ENCODE results near the gene TRIM29. TPM values are rescaled to one million over a fixed set of nuclear protein-coding genes. Genes with fewer than 3 reads are reported as not detected.

TRIM29 gene
- total RNA-seq, 1 experiment from 2014 or later: 38.5 TPM

DNA sequence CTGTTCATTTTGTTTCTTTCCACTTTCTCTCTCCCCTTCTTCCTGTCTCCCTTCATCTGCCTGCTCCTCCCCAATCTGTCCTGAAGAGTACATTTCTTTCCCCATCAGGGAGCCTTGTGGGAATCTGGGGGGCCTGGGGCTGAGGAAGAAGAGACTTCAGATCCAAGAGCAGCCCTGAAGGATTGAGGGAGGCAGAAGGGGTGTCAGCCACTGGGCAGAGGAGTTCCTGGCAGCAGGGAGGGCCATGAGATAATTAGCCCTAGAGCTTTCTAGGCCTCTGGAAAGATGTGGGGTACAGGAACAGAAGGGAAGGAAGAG, 48.5 kb upstream of the TRIM29 start:
- Histone ChIP-seq H3K9ac (ENCODE audit: low read length) (peak overlapping the region; percentile 39; the same call in 1 of the 2 replicates), H2AFZ (ENCODE audit: low read length) (no peak overlapping the region), H3K4me2 (ENCODE audit: low read length) (no peak overlapping the region), H3K27ac (ENCODE audit: low read length) (peak overlapping the region; percentile 46), H3K36me3 (ENCODE audit: low read depth, low read length) (no peaks in the 10 kb centered on the region), H4K20me1 (ENCODE audit: low read length) (no peaks in the 10 kb centered on the region), H3K9me2 (replicated peaks; ENCODE audit: low read length) (no peaks in the 10 kb centered on the region), H3K79me2 (ENCODE audit: low read length) (no peaks in the 10 kb centered on the region), H3K9me3 (ENCODE audit: low read length) (no peaks in the 10 kb centered on the region), H3K4me1 (ENCODE audit: insufficient read depth, low read length) (peaks cover 11% of the 10 kb centered on the region; the same call in 1 of the 2 replicates), H3K27me3 (ENCODE audit: low read length) (peaks cover 14% of the 10 kb centered on the region), H3F3A (ENCODE audit: low read length, unreplicated experiment) (no peaks in the 10 kb centered on the region), H3K4me3 (ENCODE audit: low read length) (no peak overlapping the region)
- TF ChIP-seq, protein P1, sequence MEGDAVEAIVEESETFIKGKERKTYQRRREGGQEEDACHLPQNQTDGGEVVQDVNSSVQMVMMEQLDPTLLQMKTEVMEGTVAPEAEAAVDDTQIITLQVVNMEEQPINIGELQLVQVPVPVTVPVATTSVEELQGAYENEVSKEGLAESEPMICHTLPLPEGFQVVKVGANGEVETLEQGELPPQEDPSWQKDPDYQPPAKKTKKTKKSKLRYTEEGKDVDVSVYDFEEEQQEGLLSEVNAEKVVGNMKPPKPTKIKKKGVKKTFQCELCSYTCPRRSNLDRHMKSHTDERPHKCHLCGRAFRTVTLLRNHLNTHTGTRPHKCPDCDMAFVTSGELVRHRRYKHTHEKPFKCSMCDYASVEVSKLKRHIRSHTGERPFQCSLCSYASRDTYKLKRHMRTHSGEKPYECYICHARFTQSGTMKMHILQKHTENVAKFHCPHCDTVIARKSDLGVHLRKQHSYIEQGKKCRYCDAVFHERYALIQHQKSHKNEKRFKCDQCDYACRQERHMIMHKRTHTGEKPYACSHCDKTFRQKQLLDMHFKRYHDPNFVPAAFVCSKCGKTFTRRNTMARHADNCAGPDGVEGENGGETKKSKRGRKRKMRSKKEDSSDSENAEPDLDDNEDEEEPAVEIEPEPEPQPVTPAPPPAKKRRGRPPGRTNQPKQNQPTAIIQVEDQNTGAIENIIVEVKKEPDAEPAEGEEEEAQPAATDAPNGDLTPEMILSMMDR (conservative IDR thresholded peaks at IDR 0.05; ENCODE audit: low read depth, low read length): no peak
- TF ChIP-seq EZH2phosphoT487 (IDR thresholded peaks at IDR 0.05; ENCODE audit: borderline replicate concordance, low read length): no peak
- no peak for TF ChIP-seq EZH2 (IDR thresholded peaks at IDR 0.05; ENCODE audit: low read length, unreplicated experiment)
- ChIA-PET CTCF (no interaction called here), POLR2A (ENCODE audit: unreplicated experiment) (no interaction called here)
- no peak for DNase-seq
- no peak for ATAC-seq
- BruUV-seq (replicated peaks): no TSS peak
- intact Hi-C loops (cut with micrococcal nuclease): no loop called here

DNA sequence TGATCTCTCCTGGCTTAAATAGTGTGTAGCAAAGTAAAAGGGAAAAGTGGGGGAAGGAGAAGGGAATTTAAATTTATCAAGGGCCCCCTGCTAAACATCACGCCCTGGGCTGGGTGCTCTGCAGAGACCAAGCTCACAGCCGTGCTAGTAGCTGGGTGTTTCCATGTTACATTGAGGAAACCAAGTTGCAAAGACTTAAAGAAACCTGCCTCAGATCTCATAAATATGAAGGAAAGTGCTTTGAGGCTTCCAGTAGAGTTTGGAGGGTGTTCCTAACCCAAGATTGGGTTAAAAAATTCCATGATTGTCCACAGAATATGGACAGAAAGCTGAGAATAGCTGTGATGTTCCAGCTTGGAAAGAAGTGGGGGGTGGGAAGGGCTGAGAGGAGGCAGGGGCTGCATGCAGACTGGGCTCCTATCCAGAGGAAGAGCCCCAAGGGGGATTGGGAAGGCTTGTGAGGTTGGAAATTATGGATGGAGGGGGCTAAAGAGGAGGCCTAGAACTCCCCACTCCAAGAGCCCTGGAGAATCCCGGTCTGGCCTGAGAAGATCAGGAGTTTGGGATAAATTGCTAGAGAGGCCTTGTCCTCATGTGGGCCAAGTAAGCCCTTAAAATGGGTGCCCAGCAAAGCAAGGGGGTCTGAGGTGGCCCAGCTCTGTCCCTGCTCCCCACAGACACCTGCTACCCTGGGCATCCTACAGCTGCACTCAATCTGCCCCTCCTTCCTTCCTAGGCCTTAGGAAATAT, 48.0 kb upstream of the TRIM29 start:
- POLR2A ChIA-PET (ENCODE audit: unreplicated experiment): no interaction called here
- BruUV-seq (replicated peaks): no TSS peak
- no peaks in the 10 kb centered on the region for H3K9me3 ChIP-seq (ENCODE audit: low read length)
- peaks cover 9% of the 10 kb centered on the region for H3K27me3 ChIP-seq (ENCODE audit: low read length)
- H3K9me2 ChIP-seq (replicated peaks; ENCODE audit: low read length): no peaks in the 10 kb centered on the region
- CTCF ChIA-PET: no interaction called here
- no peak for ATAC-seq
- peaks cover 11% of the 10 kb centered on the region; the same call in 1 of the 2 replicates for H3K4me1 ChIP-seq (ENCODE audit: insufficient read depth, low read length)
- TF ChIP-seq EZH2phosphoT487 (IDR thresholded peaks at IDR 0.05; ENCODE audit: borderline replicate concordance, low read length): no peak
- no peak for TF ChIP-seq EZH2 (IDR thresholded peaks at IDR 0.05; ENCODE audit: low read length, unreplicated experiment)
- TF ChIP-seq, protein P1 (conservative IDR thresholded peaks at IDR 0.05; ENCODE audit: low read depth, low read length): no peak
- H3K4me2 ChIP-seq (ENCODE audit: low read length): no peak overlapping the region
- peak overlapping the region; percentile 46 for H3K27ac ChIP-seq (ENCODE audit: low read length)
- intact Hi-C loops (cut with micrococcal nuclease): no loop called here
- no peak overlapping the region for H2AFZ ChIP-seq (ENCODE audit: low read length)
- no peaks in the 10 kb centered on the region for H3K36me3 ChIP-seq (ENCODE audit: low read depth, low read length)
- H3K4me3 ChIP-seq (ENCODE audit: low read length): no peak overlapping the region
- H4K20me1 ChIP-seq (ENCODE audit: low read length): no peaks in the 10 kb centered on the region
- H3F3A ChIP-seq (ENCODE audit: low read length, unreplicated experiment): no peaks in the 10 kb centered on the region
- DNase-seq: no peak
- no peaks in the 10 kb centered on the region for H3K79me2 ChIP-seq (ENCODE audit: low read length)
- H3K9ac ChIP-seq (ENCODE audit: low read length): peak overlapping the region; percentile 39; the same call in 1 of the 2 replicates

DNA sequence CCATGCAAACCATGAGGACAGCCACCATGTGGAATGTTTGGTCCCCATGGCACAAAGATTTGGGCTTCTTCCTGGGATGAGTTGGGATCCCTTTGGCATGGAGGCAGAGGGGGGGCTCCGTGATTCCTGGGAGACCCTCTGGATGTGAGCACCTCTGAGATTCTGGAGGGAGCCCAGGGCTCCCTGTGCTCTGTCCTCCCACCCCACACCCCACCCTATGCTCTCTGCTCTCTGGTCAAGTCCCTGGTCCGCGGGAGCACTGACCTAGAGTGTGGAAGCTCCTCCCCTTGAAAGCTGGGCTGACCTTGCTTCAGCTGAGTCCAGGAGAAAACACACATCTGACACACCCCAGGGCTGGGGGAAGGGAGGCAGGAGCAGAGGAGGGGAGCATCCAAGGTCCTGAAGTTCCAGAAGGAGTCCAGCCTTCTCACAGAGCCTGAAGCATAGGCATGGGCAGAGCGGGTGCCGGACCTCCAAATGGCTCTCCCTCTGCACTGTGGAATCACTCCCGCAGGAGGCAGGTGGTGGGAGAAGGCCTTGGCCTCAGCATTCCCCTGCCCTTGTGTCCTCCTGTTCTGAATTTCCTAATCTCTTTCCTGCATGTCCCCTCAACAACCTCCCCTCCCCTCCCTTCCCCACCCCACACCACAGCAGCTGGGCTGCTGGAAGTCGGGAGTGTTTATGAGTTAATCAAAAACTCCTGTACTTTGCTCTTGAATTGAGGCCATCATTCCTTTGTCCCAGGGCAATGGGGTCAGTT, 47.2 kb upstream of the TRIM29 start:
- Histone ChIP-seq H3K9me2 (replicated peaks; ENCODE audit: low read length) (no peaks in the 10 kb centered on the region), H3F3A (ENCODE audit: low read length, unreplicated experiment) (no peaks in the 10 kb centered on the region), H3K4me2 (ENCODE audit: low read length) (no peak overlapping the region), H4K20me1 (ENCODE audit: low read length) (no peaks in the 10 kb centered on the region), H3K9me3 (ENCODE audit: low read length) (no peaks in the 10 kb centered on the region), H2AFZ (ENCODE audit: low read length) (no peak overlapping the region), H3K79me2 (ENCODE audit: low read length) (no peaks in the 10 kb centered on the region), H3K27me3 (ENCODE audit: low read length) (0 out of 2 replicates have a peak, but pooled peaks cover 2% of the 10 kb centered on the region), H3K36me3 (ENCODE audit: low read depth, low read length) (no peaks in the 10 kb centered on the region), H3K4me3 (ENCODE audit: low read length) (no peak overlapping the region), H3K27ac (ENCODE audit: low read length) (no peak overlapping the region), H3K9ac (ENCODE audit: low read length) (no peak overlapping the region), H3K4me1 (ENCODE audit: insufficient read depth, low read length) (peaks cover 18% of the 10 kb centered on the region; the same call in 1 of the 2 replicates)
- no peak for DNase-seq
- no TSS peak for BruUV-seq (replicated peaks)
- intact Hi-C loops (cut with micrococcal nuclease): no loop called here
- ChIA-PET POLR2A (ENCODE audit: unreplicated experiment) (no interaction called here), CTCF (no interaction called here)
- TF ChIP-seq EZH2 (IDR thresholded peaks at IDR 0.05; ENCODE audit: low read length, unreplicated experiment): no peak
- TF ChIP-seq, protein P1 (conservative IDR thresholded peaks at IDR 0.05; ENCODE audit: low read depth, low read length): no peak
- no peak for ATAC-seq

Measured in PC-3 (cell line).